ENCODE results near the gene LRP4.

Gene LRP4

DNA sequence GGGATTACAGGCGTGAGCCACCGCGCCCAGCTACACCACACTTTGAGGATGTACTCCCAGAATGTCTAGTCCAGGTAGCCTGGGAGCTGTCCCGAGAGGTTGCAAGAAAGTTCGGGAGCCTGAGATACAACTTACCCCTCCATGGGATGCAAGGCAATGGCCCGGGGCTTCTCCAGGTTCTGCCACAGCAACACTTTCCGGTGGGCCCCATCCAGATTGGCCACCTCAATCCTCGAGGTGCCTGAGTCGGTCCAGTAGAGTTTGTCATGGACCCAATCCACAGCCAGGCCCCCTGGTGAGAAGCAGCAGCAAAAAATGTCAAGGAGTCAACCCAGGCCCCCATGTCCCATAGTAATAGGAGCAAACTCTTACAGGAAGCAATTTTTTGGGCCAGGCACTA, 25.5 kb downstream of the LRP4 start:
- H3K9ac ChIP-seq (ENCODE audit: low read depth, low read length) = no peak overlapping the region
- no peaks in the 10 kb centered on the region for H3K9me3 ChIP-seq (ENCODE audit: control insufficient read depth, insufficient read depth, low read length)
- H3K4me1 ChIP-seq (ENCODE audit: insufficient read depth, low read length) = peaks cover 5% of the 10 kb centered on the region; the same call in 1 of the 2 replicates
- no peaks in the 10 kb centered on the region; the same call in 1 of the 2 replicates for H3K36me3 ChIP-seq (ENCODE audit: insufficient read depth, low read length)

- Histone ChIP-seq H3K4me1 (ENCODE audit: insufficient read depth, low read length) (peaks cover 5% of the 10 kb centered on the region; the same call in 1 of the 2 replicates), H3K9ac (ENCODE audit: low read depth, low read length) (no peak overlapping the region)
These were observed 26.2 kb downstream of the LRP4 start for GRCh38 chr11:46892109-46892508.

GRCh38 chr11:46890665-46891064, 27.7 kb downstream of the LRP4 start:
- H3K4me1 ChIP-seq (ENCODE audit: insufficient read depth, low read length) = no peaks in the 10 kb centered on the region
- H3K36me3 ChIP-seq (ENCODE audit: insufficient read depth, low read length) = no peaks in the 10 kb centered on the region; the same call in 1 of the 2 replicates
- no peaks in the 10 kb centered on the region for H3K9me3 ChIP-seq (ENCODE audit: control insufficient read depth, insufficient read depth, low read length)
- no peak overlapping the region for H3K9ac ChIP-seq (ENCODE audit: low read depth, low read length)

More at GRCh38 chr11:46892109-46892508, 26.2 kb downstream of the LRP4 start:
- Histone ChIP-seq H3K9me3 (ENCODE audit: control insufficient read depth, insufficient read depth, low read length) (no peaks in the 10 kb centered on the region), H3K36me3 (ENCODE audit: insufficient read depth, low read length) (no peaks in the 10 kb centered on the region; the same call in 1 of the 2 replicates)

DNA sequence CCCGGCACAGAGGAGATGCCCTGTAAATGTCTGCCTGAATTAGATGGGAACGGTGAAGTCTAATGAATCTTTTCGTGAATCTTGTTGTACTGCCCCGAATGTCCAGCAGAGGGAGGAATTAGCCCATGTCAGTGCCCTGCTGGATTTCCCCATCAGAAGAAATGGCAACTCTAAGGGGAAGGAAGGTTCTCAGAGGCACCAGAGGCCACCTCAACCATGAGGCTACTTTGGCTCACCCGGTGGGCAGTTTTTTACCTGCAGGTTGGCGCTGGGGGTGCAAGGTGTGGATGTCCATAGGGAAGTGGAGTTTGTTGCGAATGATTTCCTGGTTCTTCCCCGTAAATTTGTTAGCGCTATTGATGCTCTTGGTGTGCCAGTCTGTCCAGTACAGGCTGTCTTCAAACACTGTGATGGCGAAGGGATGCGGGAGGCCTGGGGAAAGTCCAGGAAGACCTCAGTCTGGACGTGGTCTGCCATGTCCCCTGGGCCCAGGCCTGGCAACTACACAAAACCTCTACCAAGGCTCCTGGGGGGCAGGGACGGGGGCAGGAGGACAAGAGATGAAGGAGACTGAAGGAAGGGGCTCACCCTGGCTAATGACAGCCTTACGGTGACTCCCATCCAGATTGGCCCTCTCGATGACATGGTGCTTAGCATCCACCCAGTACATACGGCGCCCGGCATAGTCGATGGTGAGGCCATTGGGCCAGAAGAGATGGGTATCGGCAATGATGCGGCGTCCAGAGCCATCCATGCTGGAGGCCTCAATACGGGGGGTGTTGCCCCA, 28.5 kb downstream of the LRP4 start:
- no peak overlapping the region for H3K9ac ChIP-seq (ENCODE audit: low read depth, low read length)
- no peaks in the 10 kb centered on the region for H3K9me3 ChIP-seq (ENCODE audit: control insufficient read depth, insufficient read depth, low read length)
- H3K4me1 ChIP-seq (ENCODE audit: insufficient read depth, low read length) = no peaks in the 10 kb centered on the region
- no peaks in the 10 kb centered on the region; the same call in 1 of the 2 replicates for H3K36me3 ChIP-seq (ENCODE audit: insufficient read depth, low read length)

- Histone ChIP-seq H3K36me3 (ENCODE audit: insufficient read depth, low read length) (no peaks in the 10 kb centered on the region; the same call in 1 of the 2 replicates), H3K9ac (ENCODE audit: low read depth, low read length) (no peak overlapping the region), H3K4me1 (ENCODE audit: insufficient read depth, low read length) (no peaks in the 10 kb centered on the region), H3K9me3 (ENCODE audit: control insufficient read depth, insufficient read depth, low read length) (no peaks in the 10 kb centered on the region)
These were observed 29.1 kb downstream of the LRP4 start for GRCh38 chr11:46889251-46889650.

DNA sequence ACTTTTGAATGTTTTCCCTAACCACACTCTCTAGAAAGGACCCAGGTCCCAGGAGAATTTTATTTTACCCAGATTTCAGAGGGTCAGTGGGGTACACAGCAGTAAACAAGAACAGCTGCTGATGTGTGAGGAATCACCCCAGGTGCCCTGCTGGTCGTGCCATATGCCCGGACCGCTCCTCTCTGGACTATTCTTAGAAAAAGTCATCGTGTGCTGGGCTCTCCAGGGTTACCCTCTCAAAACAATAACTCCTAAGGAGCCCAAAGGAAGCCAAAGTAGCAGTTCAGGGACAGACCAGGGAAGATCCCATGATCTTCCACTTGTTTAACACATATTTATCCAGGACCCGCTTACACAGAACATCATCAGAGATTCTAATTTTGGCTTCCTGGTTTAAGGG, 29.7 kb downstream of the LRP4 start:
- Histone ChIP-seq H3K9me3 (ENCODE audit: control insufficient read depth, insufficient read depth, low read length) (no peaks in the 10 kb centered on the region), H3K36me3 (ENCODE audit: insufficient read depth, low read length) (peaks cover 4% of the 10 kb centered on the region), H3K4me1 (ENCODE audit: insufficient read depth, low read length) (no peaks in the 10 kb centered on the region), H3K9ac (ENCODE audit: low read depth, low read length) (no peak overlapping the region)

- Histone ChIP-seq H3K9ac (ENCODE audit: low read depth, low read length) (no peak overlapping the region), H3K4me1 (ENCODE audit: insufficient read depth, low read length) (no peaks in the 10 kb centered on the region), H3K36me3 (ENCODE audit: insufficient read depth, low read length) (peaks cover 10% of the 10 kb centered on the region; the same call in 1 of the 2 replicates), H3K9me3 (ENCODE audit: control insufficient read depth, insufficient read depth, low read length) (no peaks in the 10 kb centered on the region)
These were observed 32.1 kb downstream of the LRP4 start for GRCh38 chr11:46886211-46886610.

DNA sequence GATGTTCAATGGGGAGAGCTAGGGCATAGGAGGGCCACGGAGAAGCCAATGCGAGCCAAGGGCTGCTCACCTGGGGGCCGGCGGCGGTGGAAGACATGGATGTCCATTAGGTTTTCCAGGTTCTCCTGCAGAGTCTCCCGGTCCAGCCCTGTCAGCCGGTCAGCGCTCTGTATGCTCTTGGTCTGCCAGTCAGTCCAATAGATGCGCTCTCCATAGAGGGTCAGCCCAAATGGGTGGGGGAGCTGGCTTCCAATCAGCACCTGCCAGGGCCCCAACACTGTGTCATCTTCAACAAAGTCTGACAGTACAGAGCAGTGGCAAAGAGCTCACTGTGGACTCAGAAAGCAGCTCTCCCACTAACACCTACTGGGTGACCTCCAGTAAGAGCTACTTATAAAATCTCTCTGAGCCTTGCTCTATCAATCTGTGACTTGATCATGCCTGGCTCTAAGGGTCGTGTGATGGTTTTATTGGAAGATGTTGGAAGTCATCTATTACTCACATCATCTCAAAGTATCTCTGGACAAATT, 39.2 kb downstream of the LRP4 start:
- H3K4me1 ChIP-seq (ENCODE audit: insufficient read depth, low read length) = no peaks in the 10 kb centered on the region
- H3K36me3 ChIP-seq (ENCODE audit: insufficient read depth, low read length) = peaks cover 12% of the 10 kb centered on the region
- no peak overlapping the region for H3K9ac ChIP-seq (ENCODE audit: low read depth, low read length)
- H3K9me3 ChIP-seq (ENCODE audit: control insufficient read depth, insufficient read depth, low read length) = no peaks in the 10 kb centered on the region

- no peak overlapping the region for H3K9ac ChIP-seq (ENCODE audit: low read depth, low read length)
- H3K9me3 ChIP-seq (ENCODE audit: control insufficient read depth, insufficient read depth, low read length) = no peaks in the 10 kb centered on the region
- H3K4me1 ChIP-seq (ENCODE audit: insufficient read depth, low read length) = no peaks in the 10 kb centered on the region
- H3K36me3 ChIP-seq (ENCODE audit: insufficient read depth, low read length) = peaks cover 9% of the 10 kb centered on the region
These were observed 40.8 kb downstream of the LRP4 start for GRCh38 chr11:46877580-46877979.

DNA sequence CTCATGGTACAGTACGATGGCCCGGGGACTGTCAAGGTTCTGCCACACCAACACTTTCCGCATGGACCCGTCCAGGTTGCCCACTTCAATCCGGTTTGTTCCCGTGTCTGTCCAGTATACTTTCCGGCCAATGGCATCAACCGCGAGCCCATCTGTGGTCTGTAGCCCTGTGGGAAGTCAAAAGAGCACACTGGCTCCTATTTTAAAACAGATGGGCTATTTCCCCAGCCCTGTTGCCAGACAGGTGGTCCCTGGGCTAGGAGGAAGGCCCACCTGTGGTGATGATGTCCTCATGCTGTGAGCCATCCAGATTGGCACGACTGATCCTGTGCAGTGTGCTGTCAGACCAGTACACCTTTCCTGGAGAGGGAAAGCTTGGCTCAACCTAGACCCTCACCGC, 41.9 kb downstream of the LRP4 start:
- Histone ChIP-seq H3K9ac (ENCODE audit: low read depth, low read length) (no peak overlapping the region), H3K9me3 (ENCODE audit: control insufficient read depth, insufficient read depth, low read length) (no peaks in the 10 kb centered on the region), H3K36me3 (ENCODE audit: insufficient read depth, low read length) (peaks cover 5% of the 10 kb centered on the region), H3K4me1 (ENCODE audit: insufficient read depth, low read length) (no peaks in the 10 kb centered on the region)

- no peaks in the 10 kb centered on the region for H3K9me3 ChIP-seq (ENCODE audit: control insufficient read depth, insufficient read depth, low read length)
- no peak overlapping the region for H3K9ac ChIP-seq (ENCODE audit: low read depth, low read length)
- H3K4me1 ChIP-seq (ENCODE audit: insufficient read depth, low read length) = no peaks in the 10 kb centered on the region
- peaks cover 13% of the 10 kb centered on the region for H3K36me3 ChIP-seq (ENCODE audit: insufficient read depth, low read length)
These were observed 43.8 kb downstream of the LRP4 start for GRCh38 chr11:46874586-46874985.

- H3K9me3 ChIP-seq (ENCODE audit: control insufficient read depth, insufficient read depth, low read length) = no peaks in the 10 kb centered on the region
- peaks cover 17% of the 10 kb centered on the region for H3K36me3 ChIP-seq (ENCODE audit: insufficient read depth, low read length)
- no peak overlapping the region for H3K9ac ChIP-seq (ENCODE audit: low read depth, low read length)
- H3K4me1 ChIP-seq (ENCODE audit: insufficient read depth, low read length) = no peaks in the 10 kb centered on the region
These were observed 49.4 kb downstream of the LRP4 start for GRCh38 chr11:46868912-46869311.

GRCh38 chr11:46865340-46865739, 53.0 kb downstream of the LRP4 start:
- H3K4me1 ChIP-seq (ENCODE audit: insufficient read depth, low read length) = no peaks in the 10 kb centered on the region
- no peaks in the 10 kb centered on the region; the same call in 1 of the 2 replicates for H3K9me3 ChIP-seq (ENCODE audit: control insufficient read depth, insufficient read depth, low read length)
- peaks cover 18% of the 10 kb centered on the region; the same call in 1 of the 2 replicates for H3K36me3 ChIP-seq (ENCODE audit: insufficient read depth, low read length)
- H3K9ac ChIP-seq (ENCODE audit: low read depth, low read length) = no peak overlapping the region

DNA sequence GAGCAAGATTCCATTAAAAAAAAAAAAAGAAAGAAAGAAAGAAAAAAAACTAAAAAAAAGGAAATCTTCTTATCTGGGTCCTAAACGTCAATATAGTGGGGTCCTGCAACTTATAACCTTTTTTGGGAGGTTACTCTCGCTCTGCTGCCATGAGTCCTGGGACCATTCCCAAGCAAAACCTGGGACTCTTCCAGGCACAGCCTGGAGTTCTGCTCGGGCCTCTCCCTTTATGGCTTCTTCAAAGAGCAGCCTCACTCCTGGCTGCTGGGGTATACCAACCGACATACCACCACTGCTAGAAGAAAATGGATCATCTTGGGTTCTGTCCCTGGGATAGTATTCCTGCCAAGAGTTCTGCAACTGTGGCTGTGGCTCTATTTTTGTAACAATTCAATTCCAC, 58.1 kb downstream of the LRP4 start:
- Histone ChIP-seq H3K9me3 (ENCODE audit: control insufficient read depth, insufficient read depth, low read length) (no peaks in the 10 kb centered on the region; the same call in 1 of the 2 replicates), H3K9ac (ENCODE audit: low read depth, low read length) (no peak overlapping the region), H3K4me1 (ENCODE audit: insufficient read depth, low read length) (no peaks in the 10 kb centered on the region), H3K36me3 (ENCODE audit: insufficient read depth, low read length) (peaks cover 24% of the 10 kb centered on the region; the same call in 1 of the 2 replicates)

All from ES-I3 (cell line).